ENCODE results near the gene STRN3.

Gene STRN3

GRCh38 chr14:31037709-31038221 is 11.6 kb upstream of the STRN3 start:
- Histone ChIP-seq H2BK12ac (ENCODE audit: low read length) (no peak overlapping the region), H3K79me1 (ENCODE audit: low read depth, low read length) (no peaks in the 10 kb centered on the region), H4K91ac (ENCODE audit: low read depth, low read length, poor library complexity) (no peak overlapping the region), H3K9ac (ENCODE audit: low read depth, low read length, poor library complexity) (no peak overlapping the region), H3K4me2 (ENCODE audit: insufficient read depth, low read length, poor library complexity, severe bottlenecking) (no peak overlapping the region), H2BK5ac (ENCODE audit: low read length) (no peak overlapping the region), H4K8ac (ENCODE audit: low read depth, low read length) (no peak overlapping the region), H2BK120ac (ENCODE audit: low read depth, low read length) (no peak overlapping the region), H3K4ac (ENCODE audit: low read length) (no peak overlapping the region), H3K14ac (ENCODE audit: low read length) (no peak overlapping the region), H3K18ac (ENCODE audit: low read length) (no peak overlapping the region), H2BK15ac (ENCODE audit: low read length) (no peak overlapping the region), H3K36me3 (replicated peaks in 1 of 2; ENCODE audit: control insufficient read depth in 2 of 2, insufficient read depth in 2 of 2, low read length in 2 of 2) (peaks cover 0 to 4% of the 10 kb centered on the region in 2 donors), H3K9me3 (replicated peaks in 1 of 2; ENCODE audit: control insufficient read depth in 2 of 2, insufficient read depth in 1 of 2, low read depth in 1 of 2, low read length in 2 of 2) (peaks cover 0 to 2% of the 10 kb centered on the region in 2 donors), H2AFZ (ENCODE audit: low read length) (no peak overlapping the region), H3K4me3 (ENCODE audit: low read length in 2 of 2) (no peak overlapping the region), H3K4me1 (ENCODE audit: control insufficient read depth in 2 of 2, insufficient read depth in 1 of 2, low read depth in 1 of 2, low read length in 2 of 2) (no peaks in the 10 kb centered on the region), H3K27ac (replicated peaks; ENCODE audit: low read length) (no peak overlapping the region), H3K23ac (ENCODE audit: low read depth, low read length, poor library complexity) (no peak overlapping the region), H3K27me3 (ENCODE audit: control insufficient read depth in 3 of 3, insufficient read depth in 3 of 3, low read depth in 1 of 3, low read length in 3 of 3) (no peaks in the 10 kb centered on the region), H2AK5ac (ENCODE audit: low read depth, low read length) (no peak overlapping the region)
- no peak for DNase-seq (ENCODE audit: low spot score)
- WGBS, 2 donors (ENCODE audit: extremely low coverage in 2 of 2, insufficient read length in 2 of 2, insufficient replicate concordance in 1 of 2): no CpG with 5 or more reads among the region's 1 CpG

GRCh38 chr14:31036552-31036951 is 10.4 kb upstream of the STRN3 start:
- H3K14ac ChIP-seq (ENCODE audit: low read length): no peak overlapping the region
- H3K27me3 ChIP-seq (ENCODE audit: control insufficient read depth in 3 of 3, insufficient read depth in 3 of 3, low read depth in 1 of 3, low read length in 3 of 3): no peaks in the 10 kb centered on the region
- no peak overlapping the region for H2BK15ac ChIP-seq (ENCODE audit: low read length)
- H3K4me1 ChIP-seq (ENCODE audit: control insufficient read depth in 2 of 2, insufficient read depth in 1 of 2, low read depth in 1 of 2, low read length in 2 of 2): no peaks in the 10 kb centered on the region
- H3K18ac ChIP-seq (ENCODE audit: low read length): no peak overlapping the region
- peaks cover 0 to 4% of the 10 kb centered on the region in 2 donors for H3K36me3 ChIP-seq (replicated peaks in 1 of 2; ENCODE audit: control insufficient read depth in 2 of 2, insufficient read depth in 2 of 2, low read length in 2 of 2)
- no peak overlapping the region for H2AFZ ChIP-seq (ENCODE audit: low read length)
- H4K91ac ChIP-seq (ENCODE audit: low read depth, low read length, poor library complexity): no peak overlapping the region
- H3K27ac ChIP-seq (replicated peaks; ENCODE audit: low read length): no peak overlapping the region
- no peak overlapping the region for H3K4me3 ChIP-seq (ENCODE audit: low read length in 2 of 2)
- no peaks in the 10 kb centered on the region for H3K79me1 ChIP-seq (ENCODE audit: low read depth, low read length)
- no peak overlapping the region for H3K4ac ChIP-seq (ENCODE audit: low read length)
- no peak for DNase-seq (ENCODE audit: low spot score)
- no peak overlapping the region for H2BK5ac ChIP-seq (ENCODE audit: low read length)
- no peak overlapping the region for H2BK120ac ChIP-seq (ENCODE audit: low read depth, low read length)
- no CpG with 5 or more reads among the region's 4 CpGs for WGBS, 2 donors (ENCODE audit: extremely low coverage in 2 of 2, insufficient read length in 2 of 2, insufficient replicate concordance in 1 of 2)
- H3K9ac ChIP-seq (ENCODE audit: low read depth, low read length, poor library complexity): no peak overlapping the region
- H3K4me2 ChIP-seq (ENCODE audit: insufficient read depth, low read length, poor library complexity, severe bottlenecking): no peak overlapping the region
- no peak overlapping the region for H2BK12ac ChIP-seq (ENCODE audit: low read length)
- no peak overlapping the region for H3K23ac ChIP-seq (ENCODE audit: low read depth, low read length, poor library complexity)
- H2AK5ac ChIP-seq (ENCODE audit: low read depth, low read length): no peak overlapping the region
- no peak overlapping the region for H4K8ac ChIP-seq (ENCODE audit: low read depth, low read length)
- H3K9me3 ChIP-seq (replicated peaks in 1 of 2; ENCODE audit: control insufficient read depth in 2 of 2, insufficient read depth in 1 of 2, low read depth in 1 of 2, low read length in 2 of 2): peaks cover 0 to 2% of the 10 kb centered on the region in 2 donors

GRCh38 chr14:31030469-31030868 is 4.3 kb upstream of the STRN3 start:
- Histone ChIP-seq H3K4ac (ENCODE audit: low read length) (no peak overlapping the region), H3K18ac (ENCODE audit: low read length) (no peak overlapping the region), H2AFZ (ENCODE audit: low read length) (no peak overlapping the region), H2AK5ac (ENCODE audit: low read depth, low read length) (no peak overlapping the region), H2BK15ac (ENCODE audit: low read length) (no peak overlapping the region), H3K23ac (ENCODE audit: low read depth, low read length, poor library complexity) (no peak overlapping the region), H3K4me1 (ENCODE audit: control insufficient read depth in 2 of 2, insufficient read depth in 1 of 2, low read depth in 1 of 2, low read length in 2 of 2) (no peaks in the 10 kb centered on the region), H2BK120ac (ENCODE audit: low read depth, low read length) (no peak overlapping the region), H4K91ac (ENCODE audit: low read depth, low read length, poor library complexity) (no peak overlapping the region), H3K4me2 (ENCODE audit: insufficient read depth, low read length, poor library complexity, severe bottlenecking) (no peak overlapping the region), H3K9me3 (replicated peaks in 1 of 2; ENCODE audit: control insufficient read depth in 2 of 2, insufficient read depth in 1 of 2, low read depth in 1 of 2, low read length in 2 of 2) (no peaks in the 10 kb centered on the region), H3K27me3 (ENCODE audit: control insufficient read depth in 3 of 3, insufficient read depth in 3 of 3, low read depth in 1 of 3, low read length in 3 of 3) (no peaks in the 10 kb centered on the region), H3K27ac (replicated peaks; ENCODE audit: low read length) (no peak overlapping the region), H2BK5ac (ENCODE audit: low read length) (no peak overlapping the region), H2BK12ac (ENCODE audit: low read length) (no peak overlapping the region), H3K9ac (ENCODE audit: low read depth, low read length, poor library complexity) (no peak overlapping the region), H3K14ac (ENCODE audit: low read length) (no peak overlapping the region), H3K79me1 (ENCODE audit: low read depth, low read length) (peaks cover 5% of the 10 kb centered on the region), H3K4me3 (ENCODE audit: low read length in 2 of 2) (no peak overlapping the region), H4K8ac (ENCODE audit: low read depth, low read length) (no peak overlapping the region), H3K36me3 (replicated peaks in 1 of 2; ENCODE audit: control insufficient read depth in 2 of 2, insufficient read depth in 2 of 2, low read length in 2 of 2) (no peaks in the 10 kb centered on the region)
- DNase-seq (ENCODE audit: low spot score): no peak
- no CpG with 5 or more reads among the region's 5 CpGs for WGBS, 2 donors (ENCODE audit: extremely low coverage in 2 of 2, insufficient read length in 2 of 2, insufficient replicate concordance in 1 of 2)

GRCh38 chr14:31029016-31029970 is 3.1 kb upstream of the STRN3 start:
- peaks cover 2% of the 10 kb centered on the region in 2 donors for H3K4me1 ChIP-seq (ENCODE audit: control insufficient read depth in 2 of 2, insufficient read depth in 1 of 2, low read depth in 1 of 2, low read length in 2 of 2)
- no peaks in the 10 kb centered on the region for H3K27me3 ChIP-seq (ENCODE audit: control insufficient read depth in 3 of 3, insufficient read depth in 3 of 3, low read depth in 1 of 3, low read length in 3 of 3)
- no peaks in the 10 kb centered on the region for H3K36me3 ChIP-seq (replicated peaks in 1 of 2; ENCODE audit: control insufficient read depth in 2 of 2, insufficient read depth in 2 of 2, low read length in 2 of 2)
- H3K23ac ChIP-seq (ENCODE audit: low read depth, low read length, poor library complexity): no peak overlapping the region
- H2AFZ ChIP-seq (ENCODE audit: low read length): no peak overlapping the region
- no peak overlapping the region for H3K9ac ChIP-seq (ENCODE audit: low read depth, low read length, poor library complexity)
- no peak overlapping the region for H2BK120ac ChIP-seq (ENCODE audit: low read depth, low read length)
- H3K14ac ChIP-seq (ENCODE audit: low read length): no peak overlapping the region
- no peak overlapping the region for H3K18ac ChIP-seq (ENCODE audit: low read length)
- no peak overlapping the region for H3K27ac ChIP-seq (replicated peaks; ENCODE audit: low read length)
- peaks cover 5% of the 10 kb centered on the region for H3K79me1 ChIP-seq (ENCODE audit: low read depth, low read length)
- WGBS, 2 donors (ENCODE audit: extremely low coverage in 2 of 2, insufficient read length in 2 of 2, insufficient replicate concordance in 1 of 2): no CpG with 5 or more reads among the region's 3 CpGs
- DNase-seq (ENCODE audit: low spot score): no peak
- H2BK5ac ChIP-seq (ENCODE audit: low read length): no peak overlapping the region
- no peak overlapping the region for H3K4me3 ChIP-seq (ENCODE audit: low read length in 2 of 2)
- H3K4ac ChIP-seq (ENCODE audit: low read length): no peak overlapping the region
- H2BK15ac ChIP-seq (ENCODE audit: low read length): no peak overlapping the region
- no peaks in the 10 kb centered on the region for H3K9me3 ChIP-seq (replicated peaks in 1 of 2; ENCODE audit: control insufficient read depth in 2 of 2, insufficient read depth in 1 of 2, low read depth in 1 of 2, low read length in 2 of 2)
- H2AK5ac ChIP-seq (ENCODE audit: low read depth, low read length): no peak overlapping the region
- no peak overlapping the region for H4K8ac ChIP-seq (ENCODE audit: low read depth, low read length)
- H4K91ac ChIP-seq (ENCODE audit: low read depth, low read length, poor library complexity): no peak overlapping the region
- H3K4me2 ChIP-seq (ENCODE audit: insufficient read depth, low read length, poor library complexity, severe bottlenecking): no peak overlapping the region
- H2BK12ac ChIP-seq (ENCODE audit: low read length): no peak overlapping the region

All from neuronal stem cell (in vitro differentiated cells).